ENCODE data around the gene ATP23. TPM values are rescaled to one million over a fixed set of nuclear protein-coding genes. Genes with fewer than 3 reads are reported as not detected.

Gene ATP23
- total RNA-seq, 1 donor from 2014 or later = 7.4 TPM

DNA sequence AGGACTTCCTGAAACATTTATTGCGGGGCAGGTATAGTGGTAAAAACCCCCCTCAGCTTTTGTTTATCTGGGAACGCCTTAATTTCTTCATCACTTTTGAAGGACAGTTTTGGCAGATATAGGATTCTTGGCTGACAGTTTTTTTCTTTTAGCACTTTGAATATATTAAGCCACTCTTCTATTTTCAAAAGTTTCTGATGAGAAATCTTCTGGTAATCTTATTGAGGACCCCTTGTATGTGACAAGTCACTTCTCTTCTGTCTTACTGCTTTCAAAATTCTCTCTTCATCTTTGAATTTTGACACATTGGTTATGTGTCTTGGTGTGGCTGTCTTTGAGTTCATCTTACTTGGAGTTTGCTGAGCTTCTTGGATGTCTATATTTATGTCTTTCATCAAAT lies 59.1 kb downstream of the ATP23 start:
- H3K36me3 ChIP-seq = no peaks in the 10 kb centered on the region
- no peak overlapping the region for H3K27ac ChIP-seq (replicated peaks)
- no peaks in the 10 kb centered on the region for H3K27me3 ChIP-seq (ENCODE audit: low read depth)
- H3K4me1 ChIP-seq = no peaks in the 10 kb centered on the region
- H3K9me3 ChIP-seq (replicated peaks) = peaks cover 67% of the 10 kb centered on the region
- no peak for DNase-seq
- TF ChIP-seq, protein P1, sequence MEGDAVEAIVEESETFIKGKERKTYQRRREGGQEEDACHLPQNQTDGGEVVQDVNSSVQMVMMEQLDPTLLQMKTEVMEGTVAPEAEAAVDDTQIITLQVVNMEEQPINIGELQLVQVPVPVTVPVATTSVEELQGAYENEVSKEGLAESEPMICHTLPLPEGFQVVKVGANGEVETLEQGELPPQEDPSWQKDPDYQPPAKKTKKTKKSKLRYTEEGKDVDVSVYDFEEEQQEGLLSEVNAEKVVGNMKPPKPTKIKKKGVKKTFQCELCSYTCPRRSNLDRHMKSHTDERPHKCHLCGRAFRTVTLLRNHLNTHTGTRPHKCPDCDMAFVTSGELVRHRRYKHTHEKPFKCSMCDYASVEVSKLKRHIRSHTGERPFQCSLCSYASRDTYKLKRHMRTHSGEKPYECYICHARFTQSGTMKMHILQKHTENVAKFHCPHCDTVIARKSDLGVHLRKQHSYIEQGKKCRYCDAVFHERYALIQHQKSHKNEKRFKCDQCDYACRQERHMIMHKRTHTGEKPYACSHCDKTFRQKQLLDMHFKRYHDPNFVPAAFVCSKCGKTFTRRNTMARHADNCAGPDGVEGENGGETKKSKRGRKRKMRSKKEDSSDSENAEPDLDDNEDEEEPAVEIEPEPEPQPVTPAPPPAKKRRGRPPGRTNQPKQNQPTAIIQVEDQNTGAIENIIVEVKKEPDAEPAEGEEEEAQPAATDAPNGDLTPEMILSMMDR (IDR thresholded peaks at IDR 0.05; ENCODE audit: borderline replicate concordance) = no peak
- intact Hi-C loops (cut with micrococcal nuclease) = no loop called here
- H3K4me3 ChIP-seq = no peak overlapping the region

DNA sequence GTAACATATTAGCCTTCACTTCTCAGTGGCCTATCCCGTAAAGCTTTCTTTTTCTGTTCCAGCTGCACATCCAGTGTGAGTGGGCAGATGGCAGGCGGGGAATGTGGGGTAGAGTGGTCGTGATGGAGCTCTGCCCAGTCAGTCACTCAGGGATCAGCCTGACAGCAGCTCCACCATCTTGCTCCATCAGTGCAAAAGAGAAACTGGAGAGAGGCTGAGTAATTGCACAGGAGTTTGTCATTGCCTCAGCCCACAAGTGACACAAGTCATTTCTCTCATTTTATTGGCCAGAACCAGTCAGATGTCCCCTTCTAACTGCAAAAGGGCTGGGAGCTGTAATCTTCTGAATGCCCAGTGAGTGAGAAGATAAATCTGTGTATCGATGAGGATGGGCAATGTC lies 66.5 kb downstream of the ATP23 start:
- Histone ChIP-seq H3K27ac (replicated peaks) (no peak overlapping the region), H3K36me3 (no peaks in the 10 kb centered on the region), H3K27me3 (ENCODE audit: low read depth) (no peaks in the 10 kb centered on the region), H3K9me3 (replicated peaks) (no peaks in the 10 kb centered on the region), H3K4me1 (peaks cover 7% of the 10 kb centered on the region), H3K4me3 (no peak overlapping the region)
- intact Hi-C loops (cut with micrococcal nuclease) = no loop called here
- TF ChIP-seq, protein P1 (IDR thresholded peaks at IDR 0.05; ENCODE audit: borderline replicate concordance) = no peak
- DNase-seq = no peak

DNA sequence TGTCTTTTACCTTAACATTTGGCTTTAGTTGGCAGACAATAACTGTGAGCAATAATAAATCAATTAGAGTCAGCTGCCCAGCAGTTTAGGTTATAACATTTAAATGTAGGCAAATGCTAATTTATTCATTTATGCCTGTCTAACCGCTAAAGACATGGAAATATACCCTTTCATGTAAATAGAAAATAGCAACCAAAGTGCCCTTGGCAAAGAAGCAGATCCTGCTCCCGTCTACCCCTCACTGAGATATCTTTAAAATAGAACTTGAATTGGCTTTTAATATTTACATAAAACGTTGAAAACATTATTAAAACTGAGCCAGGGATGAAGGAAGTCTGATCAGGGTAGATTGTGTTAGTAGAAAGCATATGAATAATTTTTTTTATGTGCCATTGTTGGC lies 67.3 kb downstream of the ATP23 start:
- DNase-seq = no peak
- H3K4me3 ChIP-seq = no peak overlapping the region
- no peak overlapping the region for H3K27ac ChIP-seq (replicated peaks)
- H3K9me3 ChIP-seq (replicated peaks) = peaks cover under 1% of the 10 kb centered on the region
- TF ChIP-seq, protein P1 (IDR thresholded peaks at IDR 0.05; ENCODE audit: borderline replicate concordance) = no peak
- no peaks in the 10 kb centered on the region for H3K36me3 ChIP-seq
- peaks cover 7% of the 10 kb centered on the region for H3K4me1 ChIP-seq
- H3K27me3 ChIP-seq (ENCODE audit: low read depth) = no peaks in the 10 kb centered on the region
- intact Hi-C loops (cut with micrococcal nuclease) = no loop called here

Other genes starting within 250 kb of the ATP23 start
- gene OS9, start 247.4 kb upstream of the ATP23 start, total RNA-seq = 112 TPM
- gene AGAP2, start 202.8 kb upstream of the ATP23 start, total RNA-seq = 6.5 TPM
- gene TSPAN31, start 196.5 kb upstream of the ATP23 start, total RNA-seq = 27.2 TPM
- gene CDK4, start 189.3 kb upstream of the ATP23 start, total RNA-seq = 41.3 TPM
- gene MARCHF9, start 186.5 kb upstream of the ATP23 start, total RNA-seq = 13.8 TPM
- not detected for gene CYP27B1, start 174.5 kb upstream of the ATP23 start, total RNA-seq
- gene METTL1, start 169.5 kb upstream of the ATP23 start, total RNA-seq = 6.8 TPM
- gene EEF1AKMT3, start 169.0 kb upstream of the ATP23 start, total RNA-seq = 0.99 TPM
- 53.7 TPM for gene TSFM, start 158.8 kb upstream of the ATP23 start, total RNA-seq
- gene AVIL, start 122.8 kb upstream of the ATP23 start, total RNA-seq = 2.1 TPM
- gene CTDSP2, start 94.8 kb upstream of the ATP23 start, total RNA-seq = 82.6 TPM

Measured in left ventricle myocardium inferior (tissue), 1 donor.